SK-N-SH (cell line): ENCODE measurements around the gene SH3GLB1. TPM values are rescaled to one million over a fixed set of nuclear protein-coding genes. Genes with fewer than 3 reads are reported as not detected.

Experiments used
- CTCF ChIA-PET: fragments of 300-600, 350-600 bp; formaldehyde crosslinking; extraction: SDS; loops from one replicate; lab custom pipeline; 2021; lab: Yijun Ruan, JAX
- POLR2A ChIA-PET: fragments of 350-600 bp; sonication (Branson Sonifier 250); formaldehyde crosslinking; extraction: SDS; loops from one replicate; lab custom pipeline; 2020; ENCODE audit warnings: antibody characterized with exemption, inconsistent platforms; lab: Yijun Ruan, JAX
- DNase-seq: peaks from one replicate; pipeline ENCODE4 v3.0.0; 2012
- H2AFZ ChIP-seq: fragments of 200-600 bp; sonication (generic); 2 replicates; pipeline ENCODE4 v1.8.1; 2016; ENCODE audit warnings: antibody characterized with exemption, mild to moderate bottlenecking, low read depth
- H3F3A ChIP-seq: fragments of 200-600 bp; sonication (generic); replicated peaks from 2 replicates; pipeline ENCODE3; 2016; ENCODE audit warnings: antibody characterized with exemption, mild to moderate bottlenecking; ENCODE audit not compliant: insufficient read depth
- H3K27ac ChIP-seq, 2 experiments: fragments of 200-500 bp in 1 of 2; fragments of 200-600 bp in 1 of 2; sonication (Bioruptor generic) in 1 of 2; sonication (generic), shearing (Covaris generic) in 1 of 2; 2 replicates each; pipeline versions ENCODE4 v1.5.1 to v1.6.1; 2014 to 2016; ENCODE audit warnings: low read depth in 2 of 2, inconsistent platforms in 1 of 2, low read length in 1 of 2, mild to moderate bottlenecking in 1 of 2, mixed read lengths in 1 of 2
- H3K27me3 ChIP-seq: fragments of 200-600 bp; sonication (generic), shearing (Covaris generic); 2 replicates; pipeline ENCODE4 v1.6.1; 2016; ENCODE audit warnings: mixed run types; ENCODE audit not compliant: insufficient read depth
- H3K36me3 ChIP-seq, 2 experiments: fragments of 200-500 bp in 1 of 2; fragments of 200-600 bp in 1 of 2; sonication (Bioruptor generic) in 1 of 2; sonication (generic) in 1 of 2; replicated peaks in 1 of 2; 2 replicates each; pipeline versions ENCODE3 to v1.5.1; 2014 to 2016; ENCODE audit warnings: low read length in 1 of 2, mild to moderate bottlenecking in 1 of 2; ENCODE audit not compliant: insufficient read depth in 2 of 2, control insufficient read depth in 1 of 2
- H3K4me1 ChIP-seq, 2 experiments: fragments of 200-500 bp in 1 of 2; fragments of 200-600 bp in 1 of 2; sonication (Bioruptor generic) in 1 of 2; sonication (generic), shearing (Covaris generic) in 1 of 2; 2 replicates each; pipeline versions ENCODE4 v1.5.1 to v1.6.1; 2014 to 2016; ENCODE audit warnings: low read depth in 1 of 2, low read length in 1 of 2, mixed run types in 1 of 2; ENCODE audit not compliant: insufficient read depth in 2 of 2, control insufficient read depth in 1 of 2
- H3K4me2 ChIP-seq: fragments of 200-600 bp; sonication (generic), shearing (Covaris generic); 2 replicates; pipeline ENCODE4 v1.6.1; 2017; ENCODE audit warnings: mixed run types
- H3K4me3 ChIP-seq, 2 experiments: fragments of 200-500 bp in 1 of 2; fragments of 200-600 bp in 1 of 2; sonication (Bioruptor generic) in 1 of 2; sonication (generic), shearing (Covaris generic) in 1 of 2; 2 replicates each; pipeline versions ENCODE4 v1.5.1 to v1.8.1; 2014 to 2016; ENCODE audit warnings: low read depth in 2 of 2, inconsistent platforms in 1 of 2, low read length in 1 of 2, mild to moderate bottlenecking in 1 of 2, mixed read lengths in 1 of 2, moderate library complexity in 1 of 2
- H3K79me2 ChIP-seq: fragments of 200-600 bp; sonication (generic); 2 replicates; pipeline ENCODE4 v1.8.1; 2017; ENCODE audit warnings: mild to moderate bottlenecking; ENCODE audit not compliant: insufficient read depth
- H3K9ac ChIP-seq: fragments of 200-600 bp; sonication (generic); 2 replicates; pipeline ENCODE4 v1.6.1; 2017; ENCODE audit warnings: mixed run types
- H3K9me2 ChIP-seq: fragments of 200-600 bp; sonication (generic); 2 replicates; pipeline ENCODE4 v1.6.1; 2017; ENCODE audit warnings: mixed run types
- H3K9me3 ChIP-seq: fragments of 200-600 bp; sonication (generic); 2 replicates; pipeline ENCODE4 v1.6.1; 2017; ENCODE audit warnings: mixed run types, mild to moderate bottlenecking, moderate library complexity
- H4K20me1 ChIP-seq: fragments of 200-600 bp; sonication (generic); 2 replicates; pipeline ENCODE4 v1.6.1; 2017; ENCODE audit warnings: mild to moderate bottlenecking, mixed run types; ENCODE audit not compliant: insufficient read depth
- ELF1 ChIP-seq: IDR thresholded peaks from 2 replicates; pipeline ENCODE4 v1.4.0; 2012
- EP300 ChIP-seq, 2 experiments: IDR thresholded peaks; 2 replicates each; pipeline versions ENCODE4 v1.4.0 to v1.6.1; 2012; ENCODE audit warnings: borderline replicate concordance in 1 of 2, low read depth in 1 of 2, low read length in 1 of 2
- FOXJ3 ChIP-seq: sonication (generic); formaldehyde crosslinking; IDR thresholded peaks from 2 replicates; pipeline ENCODE4 v1.5.1; 2020; ENCODE audit warnings: mild to moderate bottlenecking, missing genetic modification reagents
- GATA2 ChIP-seq: sonication (generic); formaldehyde crosslinking; IDR thresholded peaks from 2 replicates; pipeline ENCODE4 v1.5.0; 2020; ENCODE audit warnings: mild to moderate bottlenecking, missing genetic modification reagents
- MEF2A ChIP-seq: IDR thresholded peaks from 2 replicates; pipeline ENCODE4 v1.4.0; 2012; ENCODE audit warnings: low read depth, borderline replicate concordance
- PBX3 ChIP-seq: IDR thresholded peaks from 2 replicates; pipeline ENCODE4; 2012
- POLR2AphosphoS5 ChIP-seq: IDR thresholded peaks from 2 replicates; pipeline ENCODE4 v1.6.1; 2012; ENCODE audit warnings: low read depth, low read length
- RFX5 ChIP-seq: IDR thresholded peaks from 2 replicates; pipeline ENCODE4 v1.6.1; 2012; ENCODE audit warnings: mild to moderate bottlenecking, improper control_type of control experiment, low read length
- RXRA ChIP-seq: IDR thresholded peaks from 2 replicates; pipeline ENCODE4 v1.4.0; 2012; ENCODE audit warnings: low read depth, mild to moderate bottlenecking, borderline replicate concordance
- TAF1 ChIP-seq: IDR thresholded peaks from 2 replicates; pipeline ENCODE4 v1.6.1; 2012; ENCODE audit warnings: low read depth, mild to moderate bottlenecking, low read length, moderate library complexity, borderline replicate concordance
- TCF12 ChIP-seq: IDR thresholded peaks from 2 replicates; pipeline ENCODE4 v1.4.0; 2012
- TEAD4 ChIP-seq: IDR thresholded peaks from 2 replicates; pipeline ENCODE4 v1.4.0; 2012; ENCODE audit warnings: mild to moderate bottlenecking, borderline replicate concordance; ENCODE audit not compliant: insufficient read depth
- USF1 ChIP-seq: IDR thresholded peaks from 2 replicates; pipeline ENCODE4 v1.4.0; 2012; ENCODE audit warnings: low read depth, borderline replicate concordance
- WGBS: methylation state at CpG from one replicate; pipeline ENCODE4 v1.1.6; 2017; ENCODE audit warnings: low lambda C conversion rate; 5-methylcytosine and 5-hydroxymethylcytosine counted together
- polyA plus RNA-seq, 3 experiments: library from polyadenylated mRNA; depleted of rRNA; stranded (reverse); fragments of >200 nt; gene quantifications; 2 replicates each; pipeline ENCODE4 v1.2.3, GENCODE V29; 2012
- TF ChIP-seq, protein P1 (sequence below): fragments of 150-350 bp; IDR thresholded peaks from 2 replicates; pipeline ENCODE4 v1.6.1; 2017; ENCODE audit warnings: antibody characterized with exemption, low read length, low read depth, borderline replicate concordance
- TF ChIP-seq, protein P2 (sequence below): fragments of 200-600 bp; sonication (generic); IDR thresholded peaks from 2 replicates; pipeline ENCODE4 v1.6.1; 2017; ENCODE audit warnings: antibody characterized with exemption, mild to moderate bottlenecking, moderate library complexity

The SH3GLB1 gene
- polyA plus RNA-seq, 1 of the 3 experiments (the other 2 are of a cell fraction): 13.2 TPM

DNA sequence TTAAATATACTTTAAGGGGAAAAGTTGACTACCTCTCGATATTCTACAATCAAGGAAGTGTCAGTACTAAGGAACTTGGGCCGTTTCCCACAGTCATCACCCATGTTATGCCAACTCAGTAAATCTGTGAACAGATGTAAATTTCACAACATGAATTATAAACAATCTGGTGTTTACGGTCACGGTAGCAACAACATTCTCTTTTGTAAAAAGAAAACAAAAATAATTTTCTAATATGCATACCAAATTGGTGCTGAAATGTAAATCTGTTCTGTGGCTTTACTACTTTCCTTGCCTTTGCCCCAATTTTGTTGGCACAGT is 1.2 kb downstream of the SH3GLB1 start:
- POLR2A ChIA-PET: no interaction called here
- Histone ChIP-seq H3K79me2 (peaks cover 57% of the 10 kb centered on the region), H3K36me3 (peaks cover 3 to 22% of the 10 kb centered on the region in 2 experiments), H3K4me1 (peaks cover 0 to 8% of the 10 kb centered on the region in 2 experiments; a peak in 2 of 4 replicates), H3K27me3 (no peaks in the 10 kb centered on the region), H3K9me3 (no peaks in the 10 kb centered on the region), H3K9me2 (no peaks in the 10 kb centered on the region), H3K9ac (peak overlapping the region; percentile 91), H3F3A (peaks cover 12% of the 10 kb centered on the region), H3K4me2 (peak overlapping the region; percentile 74), H3K27ac (peak overlapping the region; percentile 89 to 93), H4K20me1 (peaks cover 52% of the 10 kb centered on the region), H2AFZ (peak overlapping the region; percentile 91), H3K4me3 (peak overlapping the region; percentile 84 to 92)
- no peak for DNase-seq
- TF ChIP-seq MEF2A: no peak
- TF ChIP-seq PBX3: no peak
- TF ChIP-seq POLR2AphosphoS5: no peak
- CTCF ChIA-PET: interaction anchor here (1.0 to 4.3 kb wide), 13 partner anchors 10 to 377 kb away, joined by 3 to 101 read pairs (median 16); partner anchors contain the start of gene ODF2L
- 2% methylated on average over 4 of the region's 4 CpGs for WGBS

GRCh38 chr1:86706018-86706635 is 1.8 kb downstream of the SH3GLB1 start:
- Histone ChIP-seq H3K79me2 (peaks cover 62% of the 10 kb centered on the region), H3K4me1 (peaks cover 0 to 8% of the 10 kb centered on the region in 2 experiments; a peak in 2 of 4 replicates), H3K9ac (peak overlapping the region; percentile 91), H3K9me3 (no peaks in the 10 kb centered on the region), H2AFZ (no peak overlapping the region), H3K4me3 (peak overlapping the region; percentile 84 to 92), H3K4me2 (peak overlapping the region; percentile 74), H3K27me3 (no peaks in the 10 kb centered on the region), H4K20me1 (peaks cover 57% of the 10 kb centered on the region), H3K27ac (peak overlapping the region; percentile 28 to 89; a peak in 3 of 4 replicates), H3F3A (peaks cover 12% of the 10 kb centered on the region), H3K9me2 (no peaks in the 10 kb centered on the region), H3K36me3 (peaks cover 4 to 25% of the 10 kb centered on the region in 2 experiments)
- no peak for DNase-seq
- ChIA-PET POLR2A (no interaction called here), CTCF (interaction anchor here (1.4 to 4.3 kb wide), 9 partner anchors 12 to 377 kb away, joined by 3 to 101 read pairs (median 16); no protein-coding TSS in a partner anchor)
- WGBS: 15% methylated on average over 2 of the region's 2 CpGs
- TF ChIP-seq TAF1: no peak
- TF ChIP-seq, protein P1, sequence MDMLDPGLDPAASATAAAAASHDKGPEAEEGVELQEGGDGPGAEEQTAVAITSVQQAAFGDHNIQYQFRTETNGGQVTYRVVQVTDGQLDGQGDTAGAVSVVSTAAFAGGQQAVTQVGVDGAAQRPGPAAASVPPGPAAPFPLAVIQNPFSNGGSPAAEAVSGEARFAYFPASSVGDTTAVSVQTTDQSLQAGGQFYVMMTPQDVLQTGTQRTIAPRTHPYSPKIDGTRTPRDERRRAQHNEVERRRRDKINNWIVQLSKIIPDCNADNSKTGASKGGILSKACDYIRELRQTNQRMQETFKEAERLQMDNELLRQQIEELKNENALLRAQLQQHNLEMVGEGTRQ: no peak

GRCh38 chr1:86708920-86709319 is 4.5 kb downstream of the SH3GLB1 start:
- H3K27ac ChIP-seq: no peak overlapping the region
- peaks cover 82% of the 10 kb centered on the region for H4K20me1 ChIP-seq
- DNase-seq: no peak
- no peak overlapping the region for H2AFZ ChIP-seq
- POLR2A ChIA-PET: no interaction called here
- peaks cover 9% of the 10 kb centered on the region for H3F3A ChIP-seq
- no peaks in the 10 kb centered on the region for H3K9me2 ChIP-seq
- no peak for TF ChIP-seq POLR2AphosphoS5
- no peak for TF ChIP-seq TEAD4
- no peak for TF ChIP-seq RFX5
- TF ChIP-seq TCF12: no peak
- TF ChIP-seq RXRA: no peak
- TF ChIP-seq, protein P2, sequence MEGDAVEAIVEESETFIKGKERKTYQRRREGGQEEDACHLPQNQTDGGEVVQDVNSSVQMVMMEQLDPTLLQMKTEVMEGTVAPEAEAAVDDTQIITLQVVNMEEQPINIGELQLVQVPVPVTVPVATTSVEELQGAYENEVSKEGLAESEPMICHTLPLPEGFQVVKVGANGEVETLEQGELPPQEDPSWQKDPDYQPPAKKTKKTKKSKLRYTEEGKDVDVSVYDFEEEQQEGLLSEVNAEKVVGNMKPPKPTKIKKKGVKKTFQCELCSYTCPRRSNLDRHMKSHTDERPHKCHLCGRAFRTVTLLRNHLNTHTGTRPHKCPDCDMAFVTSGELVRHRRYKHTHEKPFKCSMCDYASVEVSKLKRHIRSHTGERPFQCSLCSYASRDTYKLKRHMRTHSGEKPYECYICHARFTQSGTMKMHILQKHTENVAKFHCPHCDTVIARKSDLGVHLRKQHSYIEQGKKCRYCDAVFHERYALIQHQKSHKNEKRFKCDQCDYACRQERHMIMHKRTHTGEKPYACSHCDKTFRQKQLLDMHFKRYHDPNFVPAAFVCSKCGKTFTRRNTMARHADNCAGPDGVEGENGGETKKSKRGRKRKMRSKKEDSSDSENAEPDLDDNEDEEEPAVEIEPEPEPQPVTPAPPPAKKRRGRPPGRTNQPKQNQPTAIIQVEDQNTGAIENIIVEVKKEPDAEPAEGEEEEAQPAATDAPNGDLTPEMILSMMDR: no peak
- no peak for TF ChIP-seq FOXJ3
- TF ChIP-seq TAF1: no peak
- no peak for TF ChIP-seq USF1
- TF ChIP-seq EP300 (IDR thresholded peaks at IDR 0.05; ENCODE audit: borderline replicate concordance in 1 of 2, low read depth in 1 of 2, low read length in 1 of 2): no peak
- TF ChIP-seq, protein P1: no peak
- no peak for TF ChIP-seq GATA2
- no peak for TF ChIP-seq ELF1
- peaks cover 0 to 7% of the 10 kb centered on the region in 2 experiments; a peak in 2 of 4 replicates for H3K4me1 ChIP-seq
- H3K4me3 ChIP-seq: no peak overlapping the region
- H3K4me2 ChIP-seq: no peak overlapping the region
- H3K36me3 ChIP-seq: peaks cover 4 to 31% of the 10 kb centered on the region in 2 experiments
- no peaks in the 10 kb centered on the region for H3K9me3 ChIP-seq
- H3K79me2 ChIP-seq: peaks cover 90% of the 10 kb centered on the region
- no peak overlapping the region for H3K9ac ChIP-seq
- 81% methylated on average over 1 of the region's 1 CpG for WGBS
- CTCF ChIA-PET: interaction anchor here (1.0 kb wide), 1 partner anchor 815 kb away, joined by 3 read pairs; no protein-coding TSS in a partner anchor
- no peaks in the 10 kb centered on the region for H3K27me3 ChIP-seq
